ENCODE results near the gene C9orf40.

C9orf40 gene

GRCh38 chr9:74901001-74901400 is 51.7 kb downstream of the C9orf40 start:
- Histone ChIP-seq H3K9ac (no peak overlapping the region), H3K4me2 (no peak overlapping the region), H3K4me3 (no peak overlapping the region), H3K36me3 (no peaks in the 10 kb centered on the region), H4K20me1 (no peaks in the 10 kb centered on the region), H3K4me1 (no peaks in the 10 kb centered on the region), H3K27ac (no peak overlapping the region), H3K27me3 (no peaks in the 10 kb centered on the region), H3K9me3 (peaks cover 3% of the 10 kb centered on the region; the same call in 1 of the 2 replicates)
- no peak for TF ChIP-seq Cebpa-rat (IDR thresholded peaks at IDR 0.05)

Data from BLaER1 (cell line).